Cardiac ventricle fibroblast (primary cell): Measurements from ENCODE around the gene MYNN. TPM values are rescaled to one million over a fixed set of nuclear protein-coding genes. Genes with fewer than 3 reads are reported as not detected.

Experiments
- total RNA-seq: library from RNA; depleted of rRNA; stranded (reverse); fragments of >200 nt; gene quantifications from 2 replicates; pipeline ENCODE4 v1.2.3, GENCODE V29; 2015

The MYNN gene
- 8.8 and 9.7 TPM in 2 replicates for total RNA-seq

DNA sequence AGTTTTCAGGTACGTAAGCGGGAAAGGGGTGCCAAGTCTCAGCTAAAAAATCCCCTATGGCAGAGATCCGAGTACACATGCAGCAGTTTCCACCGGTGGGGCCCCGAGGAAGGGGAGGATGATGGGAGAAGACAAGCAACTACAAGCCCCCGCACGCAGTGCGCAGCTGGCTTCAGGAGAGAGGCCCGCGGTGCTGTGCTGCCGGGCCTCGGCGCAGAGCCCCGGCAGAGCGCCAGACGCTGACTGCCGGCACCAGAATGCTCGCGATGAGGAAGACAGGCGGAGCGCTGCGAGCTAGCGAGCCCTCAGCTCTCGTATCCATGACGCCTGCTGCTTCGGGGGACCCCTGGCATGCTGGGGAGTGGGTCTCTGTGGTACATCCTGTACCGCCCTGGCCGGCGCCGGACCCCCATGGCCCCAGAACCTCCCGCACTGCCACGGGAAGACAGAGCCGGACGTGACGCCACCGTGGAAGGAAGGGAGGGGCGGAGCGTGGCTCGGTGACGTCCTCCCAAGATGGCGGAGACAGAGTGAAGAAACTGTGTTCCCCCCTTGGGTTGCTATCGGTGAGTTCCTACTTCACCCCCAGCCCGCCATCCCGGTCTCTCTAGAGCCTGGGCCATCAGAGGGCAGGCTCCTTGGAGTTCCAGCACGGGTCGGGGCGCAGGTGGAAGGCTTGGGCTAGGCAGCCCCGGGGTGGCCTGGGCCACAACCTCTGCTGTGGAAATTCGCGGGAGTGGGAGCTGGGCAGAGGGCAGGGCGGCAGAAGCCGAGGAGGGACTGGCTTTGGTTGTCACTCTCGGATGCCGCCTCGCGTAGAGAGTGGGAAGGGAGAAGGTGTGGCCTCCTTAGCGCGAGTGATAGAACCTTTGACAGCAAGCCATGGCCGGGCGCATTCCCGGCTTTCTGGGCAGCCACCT is at the start of gene MYNN:
MYNN (plus strand) TSS at position 500 of the 920 bp plus-strand sequence. CDS start 900 bp downstream, outside the sequence.

DNA sequence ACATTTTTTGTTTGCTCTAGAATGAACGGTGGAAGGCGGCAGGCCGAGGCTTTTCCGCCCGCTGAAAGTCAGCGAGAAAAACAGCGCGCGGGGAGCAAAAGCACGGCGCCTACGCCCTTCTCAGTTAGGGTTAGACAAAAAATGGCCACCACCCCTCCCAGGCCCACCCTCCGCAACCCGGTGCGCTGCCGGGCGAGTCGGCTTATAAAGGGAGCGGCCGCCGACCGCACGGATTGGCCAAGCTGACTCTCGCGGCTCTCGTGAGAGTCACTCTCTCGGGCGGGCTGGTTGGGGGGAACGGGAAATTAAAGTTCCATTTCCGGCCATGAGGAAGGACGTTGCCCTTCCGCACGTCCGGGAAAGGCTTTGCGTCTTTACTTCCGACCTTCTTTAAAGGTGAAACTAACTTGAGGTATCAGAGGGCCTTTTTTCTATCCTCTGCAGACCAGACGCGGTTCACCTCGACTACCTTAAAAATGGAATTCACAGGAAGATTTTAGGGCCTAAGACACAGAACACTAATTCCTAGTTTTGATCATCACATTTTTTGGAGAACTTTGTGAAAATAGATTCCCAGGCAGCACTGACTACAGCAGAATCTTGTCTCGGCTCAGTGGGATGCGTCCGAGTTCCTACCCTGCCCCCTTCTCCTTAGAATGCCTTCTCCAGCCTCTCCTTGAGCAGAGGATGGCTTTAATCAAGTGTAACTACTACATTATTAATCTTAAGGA is 8.1 kb upstream of the MYNN start, which contains the start of gene TERC:
TERC (minus strand) TSS at position 179 of the 731 bp plus-strand sequence.

DNA sequence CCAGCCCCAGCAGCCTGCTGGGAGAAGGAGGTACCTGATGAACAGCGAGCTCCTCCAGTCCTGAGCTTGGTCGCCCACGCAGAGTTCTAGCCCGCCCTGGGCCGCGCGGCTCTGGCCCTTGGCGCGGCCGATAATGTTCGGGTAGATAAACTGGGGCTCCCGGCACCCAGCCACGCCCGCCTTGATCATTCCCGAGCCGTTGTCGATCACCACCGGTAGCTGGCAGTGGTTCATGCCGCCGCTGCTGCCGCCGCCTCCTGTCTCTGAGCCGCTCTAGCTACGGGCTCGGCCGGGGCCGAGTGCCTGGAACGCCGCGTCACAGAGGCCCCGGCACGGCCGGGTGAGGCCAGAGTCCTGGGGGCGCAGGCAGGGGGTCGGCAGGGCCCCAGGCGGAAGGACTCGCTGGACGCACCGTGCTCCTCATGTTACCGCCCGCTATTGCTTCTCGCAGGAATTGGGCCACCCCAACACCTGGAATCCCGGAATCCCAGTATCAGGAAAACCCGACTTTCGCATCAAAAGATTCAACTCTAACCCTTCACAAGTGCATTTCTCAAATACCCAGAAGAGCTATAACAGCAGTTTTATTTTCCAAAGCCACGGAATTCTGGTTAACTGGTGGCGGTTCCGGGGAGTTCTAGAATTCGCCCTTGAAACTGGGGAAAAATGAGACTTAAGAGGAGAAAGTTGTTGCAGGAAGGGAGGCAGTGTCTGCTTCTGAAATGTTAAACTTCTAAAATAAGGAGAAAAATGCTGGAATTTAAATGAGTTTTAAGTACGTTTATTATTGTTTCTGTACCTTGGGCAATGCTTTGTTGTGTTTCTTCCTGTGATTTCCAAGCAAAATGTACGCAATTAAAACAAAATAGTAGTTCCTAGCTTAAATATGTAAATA is 3.7 kb upstream of the MYNN start, which contains the start of gene ACTRT3:
ACTRT3 (minus strand) TSS at position 275 of the 895 bp plus-strand sequence; CDS start at position 234, 41 bp downstream.

DNA sequence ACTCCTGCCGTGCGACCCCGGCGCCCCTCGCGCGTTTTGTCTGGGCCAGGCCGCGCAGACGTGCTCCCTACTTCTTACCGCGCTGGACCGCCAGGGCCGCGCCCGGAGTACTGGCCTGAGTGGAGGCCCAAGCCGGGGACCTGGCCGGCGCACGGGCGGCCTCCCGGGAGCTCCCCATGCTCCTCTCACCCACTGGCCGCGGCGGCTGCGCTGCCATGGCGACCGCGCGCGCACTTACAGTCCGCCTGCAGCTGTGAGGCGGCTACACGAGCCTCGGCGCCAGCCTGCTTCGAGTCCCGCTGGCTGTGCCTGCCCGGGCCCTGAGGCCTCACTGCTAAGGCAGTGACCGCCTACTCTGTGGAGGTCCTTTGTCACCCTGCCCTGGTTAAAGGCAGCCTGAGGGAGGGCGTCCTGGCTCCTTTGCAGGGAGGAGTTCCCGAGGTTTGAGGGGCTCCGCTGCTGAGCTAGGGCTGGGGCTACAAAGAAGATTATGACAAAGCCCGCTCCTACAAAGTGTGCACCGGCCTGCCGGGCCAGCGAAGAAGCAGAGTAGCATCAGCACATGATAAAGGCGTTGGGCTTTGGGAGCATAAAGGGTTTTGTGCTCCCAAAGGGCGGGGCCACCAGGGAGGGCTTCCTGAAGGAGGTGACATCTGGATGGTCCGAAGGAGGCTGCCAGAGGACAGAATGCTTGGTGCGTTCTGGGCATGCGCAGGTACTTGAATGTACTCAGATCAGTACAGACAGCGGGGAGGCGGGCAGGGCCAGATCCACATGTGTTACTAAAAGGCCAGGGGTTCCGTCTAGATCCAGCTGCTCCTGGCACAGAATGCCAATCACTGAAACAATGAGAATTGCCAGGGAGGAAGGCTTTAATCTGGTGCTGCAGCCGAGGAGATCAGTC is 39.4 kb downstream of the MYNN start, which contains the start of the genes LRRC34 and LRRIQ4:
LRRC34 (minus strand) TSS at position 573 of the 904 bp plus-strand sequence; CDS start at position 217, 356 bp downstream.
LRRIQ4 (plus strand) TSS at position 539 of the 904 bp plus-strand sequence. CDS start 9,052 bp downstream, outside the sequence.

Other genes with a start within 250 kb of the MYNN start
- 23.3 and 28.0 TPM in 2 replicates for gene MECOM, start 109.7 kb upstream of the MYNN start, total RNA-seq
- gene TERC, start 8.3 kb upstream of the MYNN start, total RNA-seq, result 179 and 259 TPM in 2 replicates
- gene ACTRT3, start 3.8 kb upstream of the MYNN start, total RNA-seq, result 4.5 and 6.4 TPM in 2 replicates
- not detected in 2 replicates for gene LRRIQ4, start 39.5 kb downstream of the MYNN start, total RNA-seq
- gene LRRC34, start 39.5 kb downstream of the MYNN start, total RNA-seq, result 3.6 and 4.6 TPM in 2 replicates
- not detected in 2 replicates for gene LRRC31, start 96.5 kb downstream of the MYNN start, total RNA-seq
- not detected in 2 replicates for gene SAMD7, start 138.2 kb downstream of the MYNN start, total RNA-seq
- 32.6 and 37.0 TPM in 2 replicates for gene SEC62, start 193.4 kb downstream of the MYNN start, total RNA-seq